ENCODE results near the gene TMEM156.

The TMEM156 gene

DNA sequence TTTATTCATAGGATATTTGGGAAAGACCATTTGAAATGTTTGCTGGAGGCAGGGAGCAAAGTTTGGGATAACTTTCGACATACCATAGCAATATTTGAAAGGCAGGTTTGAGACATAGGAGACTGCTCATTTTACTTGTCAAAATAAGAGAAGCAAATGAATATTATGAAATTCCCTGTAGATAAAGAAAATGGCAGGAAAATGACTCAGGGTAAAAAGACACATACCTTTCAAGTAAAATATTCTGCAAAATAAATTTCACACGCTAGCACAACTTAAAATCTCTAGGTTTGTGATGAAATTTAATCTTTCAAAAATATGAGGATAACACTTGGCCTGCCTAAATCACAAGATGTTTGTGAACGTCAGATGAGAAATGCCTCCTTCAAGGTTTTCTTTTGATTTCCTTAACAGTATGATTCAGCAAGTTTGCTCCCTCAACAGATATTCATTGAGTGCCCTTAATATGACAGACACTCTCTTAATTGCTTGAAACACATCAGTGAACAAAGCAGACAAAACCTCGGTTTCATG, 6.6 kb downstream of the TMEM156 start:
- no peak for DNase-seq (ENCODE audit: low read depth)
- TF ChIP-seq, protein P1, sequence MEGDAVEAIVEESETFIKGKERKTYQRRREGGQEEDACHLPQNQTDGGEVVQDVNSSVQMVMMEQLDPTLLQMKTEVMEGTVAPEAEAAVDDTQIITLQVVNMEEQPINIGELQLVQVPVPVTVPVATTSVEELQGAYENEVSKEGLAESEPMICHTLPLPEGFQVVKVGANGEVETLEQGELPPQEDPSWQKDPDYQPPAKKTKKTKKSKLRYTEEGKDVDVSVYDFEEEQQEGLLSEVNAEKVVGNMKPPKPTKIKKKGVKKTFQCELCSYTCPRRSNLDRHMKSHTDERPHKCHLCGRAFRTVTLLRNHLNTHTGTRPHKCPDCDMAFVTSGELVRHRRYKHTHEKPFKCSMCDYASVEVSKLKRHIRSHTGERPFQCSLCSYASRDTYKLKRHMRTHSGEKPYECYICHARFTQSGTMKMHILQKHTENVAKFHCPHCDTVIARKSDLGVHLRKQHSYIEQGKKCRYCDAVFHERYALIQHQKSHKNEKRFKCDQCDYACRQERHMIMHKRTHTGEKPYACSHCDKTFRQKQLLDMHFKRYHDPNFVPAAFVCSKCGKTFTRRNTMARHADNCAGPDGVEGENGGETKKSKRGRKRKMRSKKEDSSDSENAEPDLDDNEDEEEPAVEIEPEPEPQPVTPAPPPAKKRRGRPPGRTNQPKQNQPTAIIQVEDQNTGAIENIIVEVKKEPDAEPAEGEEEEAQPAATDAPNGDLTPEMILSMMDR (conservative IDR thresholded peaks at IDR 0.05; ENCODE audit: low read length) = no peak
- no peak overlapping the region for H3K4me3 ChIP-seq (ENCODE audit: low read length)

DNA sequence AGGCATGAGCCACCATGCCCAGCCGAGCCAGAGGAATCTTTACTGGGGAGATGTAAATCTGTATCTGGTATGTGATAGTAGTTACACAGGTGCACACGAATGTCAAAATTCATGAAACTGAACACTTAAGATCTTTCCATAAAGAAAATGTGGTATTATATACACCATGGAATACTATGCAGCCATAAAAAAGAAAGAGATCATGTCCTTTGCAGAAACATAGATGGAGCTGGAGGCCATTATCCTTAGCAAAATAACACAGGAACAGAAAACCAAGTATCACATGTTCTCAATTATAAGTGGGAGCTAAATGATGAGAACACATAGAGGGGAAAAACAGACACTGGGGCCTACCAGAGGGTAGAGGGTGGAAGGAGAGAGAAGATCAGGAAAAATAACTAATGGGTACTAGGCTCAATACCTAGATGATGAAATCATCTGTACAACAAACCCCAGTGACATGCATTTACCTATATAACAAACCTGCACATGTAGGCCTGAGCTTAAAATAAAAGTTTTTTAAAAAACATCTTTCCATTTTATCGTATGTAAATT, 7.8 kb downstream of the TMEM156 start:
- DNase-seq (ENCODE audit: low read depth) = no peak
- TF ChIP-seq, protein P1 (conservative IDR thresholded peaks at IDR 0.05; ENCODE audit: low read length) = no peak
- H3K4me3 ChIP-seq (ENCODE audit: low read length) = no peak overlapping the region

DNA sequence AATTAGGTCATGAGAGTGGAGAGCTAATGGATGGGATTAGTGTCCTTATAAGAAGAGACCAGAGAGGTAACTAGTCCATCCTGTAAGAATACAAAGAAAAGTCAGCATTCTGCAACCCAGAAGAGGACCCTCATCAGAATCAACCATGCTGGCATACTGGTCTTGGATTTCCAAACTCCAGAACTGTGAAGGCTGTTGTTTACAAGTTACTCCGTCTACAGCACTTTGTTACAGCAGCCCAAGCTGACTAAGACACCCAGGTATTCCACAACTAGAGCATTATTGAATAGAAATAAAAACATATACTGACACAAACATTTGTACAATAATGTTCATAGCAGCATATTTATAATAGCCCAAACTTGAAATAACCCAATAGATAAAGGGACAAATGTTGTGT, 9.2 kb downstream of the TMEM156 start:
- no peak for DNase-seq (ENCODE audit: low read depth)
- TF ChIP-seq, protein P1 (conservative IDR thresholded peaks at IDR 0.05; ENCODE audit: low read length) = no peak
- no peak overlapping the region for H3K4me3 ChIP-seq (ENCODE audit: low read length)

DNA sequence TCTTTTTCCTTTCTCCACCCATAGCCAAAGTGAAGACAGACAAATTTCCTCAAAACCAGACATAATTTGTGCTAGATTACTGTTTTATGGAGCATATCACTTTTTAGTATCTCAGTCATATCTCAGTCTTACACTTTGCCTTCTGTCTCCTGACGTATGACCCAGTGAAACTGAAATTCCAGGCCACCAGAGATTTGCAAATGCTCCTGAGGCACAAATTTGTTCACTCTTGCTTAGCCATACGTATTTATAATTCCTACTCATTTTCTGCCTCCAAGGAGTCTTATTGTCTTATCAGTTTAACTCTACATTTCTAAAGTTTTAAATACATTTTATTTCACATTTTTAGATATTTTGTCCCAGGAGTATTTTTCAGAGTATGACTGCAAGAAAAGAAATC, 10.0 kb downstream of the TMEM156 start:
- no peak for DNase-seq (ENCODE audit: low read depth)
- H3K4me3 ChIP-seq (ENCODE audit: low read length) = no peak overlapping the region
- TF ChIP-seq, protein P1 (conservative IDR thresholded peaks at IDR 0.05; ENCODE audit: low read length) = no peak

DNA sequence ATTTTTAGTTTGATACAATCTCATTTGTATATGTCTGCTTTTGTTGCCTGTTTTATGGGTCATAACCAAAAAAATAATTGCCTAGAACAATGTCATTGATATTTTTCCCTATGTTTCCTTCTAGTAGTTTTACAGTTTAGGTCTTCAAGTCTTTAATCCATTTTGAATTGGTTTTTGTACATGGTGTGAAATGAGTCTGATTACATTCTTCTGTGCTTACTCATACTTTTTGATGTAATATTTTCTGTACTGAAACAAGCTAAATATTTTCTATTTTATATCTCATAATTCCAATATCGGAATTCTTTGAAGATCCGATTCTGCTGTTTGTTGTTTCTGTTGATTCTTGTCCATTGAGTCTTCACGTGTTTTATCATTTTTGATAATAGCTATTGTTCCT, 10.6 kb downstream of the TMEM156 start:
- H3K4me3 ChIP-seq (ENCODE audit: low read length) = no peak overlapping the region
- TF ChIP-seq, protein P1 (conservative IDR thresholded peaks at IDR 0.05; ENCODE audit: low read length) = no peak
- no peak for DNase-seq (ENCODE audit: low read depth)

DNA sequence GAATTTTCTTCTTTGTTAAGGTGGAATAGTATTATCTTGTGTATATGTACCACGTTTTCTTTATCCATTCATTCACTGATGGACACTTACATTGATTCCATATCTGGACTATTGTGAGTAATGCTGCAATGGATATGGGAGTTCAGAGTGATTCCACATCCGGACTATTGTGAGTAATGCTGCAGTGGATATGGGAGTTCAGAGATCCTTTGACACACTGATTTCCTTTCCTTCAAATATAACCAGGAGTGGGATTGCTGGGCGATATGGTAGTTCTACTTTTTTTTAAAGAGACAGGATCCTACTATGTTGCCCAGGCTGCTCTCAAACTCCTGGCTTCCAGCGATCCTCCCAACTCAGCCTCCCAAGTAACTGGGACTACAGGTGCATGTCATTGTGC, 12.1 kb downstream of the TMEM156 start:
- H3K4me3 ChIP-seq (ENCODE audit: low read length) = no peak overlapping the region
- TF ChIP-seq, protein P1 (conservative IDR thresholded peaks at IDR 0.05; ENCODE audit: low read length) = no peak
- no peak for DNase-seq (ENCODE audit: low read depth)

DNA sequence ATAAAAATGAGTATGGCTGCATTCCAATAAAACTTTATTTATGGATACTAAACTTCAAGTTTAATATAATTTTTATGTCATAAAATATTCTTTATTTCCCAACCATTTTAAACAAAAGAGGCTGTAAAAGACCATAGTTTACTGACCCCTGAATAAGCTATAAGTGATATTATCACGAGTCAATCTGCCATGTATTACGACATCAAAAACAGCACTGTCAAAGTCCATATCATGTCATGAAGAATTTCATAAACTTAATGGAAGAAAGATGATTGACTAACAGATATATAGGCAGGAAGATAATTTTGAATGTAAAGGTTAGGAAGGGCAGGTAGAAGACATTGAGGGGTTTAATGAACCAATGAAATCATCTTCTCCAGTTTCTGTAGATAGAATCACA, 18.2 kb downstream of the TMEM156 start:
- TF ChIP-seq, protein P1 (conservative IDR thresholded peaks at IDR 0.05; ENCODE audit: low read length) = no peak
- no peak for DNase-seq (ENCODE audit: low read depth)
- H3K4me3 ChIP-seq (ENCODE audit: low read length) = no peak overlapping the region

Measured in AG10803 (cell line).